Activated CD8-positive, alpha-beta T cell treated with anti-CD3 and anti-CD28 coated beads, Interleukin-2, amount 10 ng/mL, durations not matched to agents 7 days and 5 days (primary cell): ENCODE data around the gene SOX8. TPM values are rescaled to one million over a fixed set of nuclear protein-coding genes. Genes with fewer than 3 reads are reported as not detected.

Source experiments
- ATAC-seq: fragments of 150-1000 bp; cut with Tn5 transposase; one replicate; pipeline ENCODE4 v1.10.0; 2021; ENCODE audit warnings: moderate library complexity
- CTCF ChIA-PET: fragments of 350-600 bp; sonication (Branson Sonifier 250); formaldehyde crosslinking; loops from one replicate; lab custom pipeline; 2021; ENCODE audit warnings: antibody characterized with exemption; lab: Charles Lee
- POLR2A ChIA-PET: fragments of 350-600 bp; sonication (Branson Sonifier 250); formaldehyde crosslinking; loops from one replicate; lab custom pipeline; 2021; ENCODE audit warnings: antibody characterized with exemption; lab: Charles Lee
- DNase-seq: peaks from one replicate; pipeline ENCODE4 v3.0.0-alpha.2; 2020
- H3K27ac Mint-ChIP-seq: one replicate; pipeline ENCODE4 v1.8.0; 2021; ENCODE audit warnings: mild to moderate bottlenecking, mixed read lengths
- H3K27me3 Mint-ChIP-seq: one replicate; pipeline ENCODE4 v1.8.0; 2021; ENCODE audit warnings: low read depth, mixed read lengths
- H3K36me3 Mint-ChIP-seq: one replicate; pipeline ENCODE4 v1.8.0; 2021; ENCODE audit warnings: low read depth, mixed read lengths
- H3K4me1 Mint-ChIP-seq: one replicate; pipeline ENCODE4 v1.8.0; 2021; ENCODE audit warnings: low read depth, mixed read lengths
- H3K4me3 Mint-ChIP-seq: one replicate; pipeline ENCODE4 v1.8.0; 2021; ENCODE audit warnings: mild to moderate bottlenecking, mixed read lengths
- H3K9me3 Mint-ChIP-seq: one replicate; pipeline ENCODE4 v1.8.0; 2022; ENCODE audit warnings: mixed read lengths; ENCODE audit not compliant: insufficient read depth
- total RNA-seq, 2 experiments: library from RNA; stranded (reverse); gene quantifications; one replicate each; pipeline ENCODE4 v1.2.3, GENCODE V29; 2021

SOX8 gene
- total RNA-seq, 2 experiments from 2014 or later: not detected

DNA sequence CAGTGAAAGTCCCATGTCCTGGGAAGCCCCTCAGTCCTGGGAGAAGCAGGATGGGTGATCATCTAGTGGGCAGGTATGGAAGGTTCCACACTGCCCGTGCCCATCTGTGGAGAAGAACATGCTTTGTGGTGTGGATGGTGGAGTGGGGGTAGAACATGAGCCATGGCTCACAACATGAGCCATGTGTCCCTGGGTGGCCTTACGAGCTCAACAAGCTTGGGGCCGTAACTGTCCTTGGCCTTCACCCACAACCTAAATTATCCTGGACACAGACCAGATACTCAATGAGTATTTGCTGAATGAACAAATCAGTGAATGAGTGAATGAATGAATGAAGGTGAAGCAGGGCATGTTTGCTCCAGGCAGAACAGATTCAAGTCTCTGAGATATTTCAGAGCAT lies 13.5 kb downstream of the SOX8 start:
- H3K4me3 Mint-ChIP-seq: no peak overlapping the region
- no peak for DNase-seq
- ChIA-PET CTCF (no interaction called here), POLR2A (interaction anchor here (2.2 kb wide), 1 partner anchor 14 kb away, joined by 5 read pairs; the partner anchor contains the start of gene SOX8)
- peaks cover 25% of the 10 kb centered on the region for H3K4me1 Mint-ChIP-seq
- H3K36me3 Mint-ChIP-seq: peaks cover 5% of the 10 kb centered on the region
- H3K27ac Mint-ChIP-seq: peak overlapping the region; percentile 14
- no peak for ATAC-seq
- H3K9me3 Mint-ChIP-seq: peaks cover 8% of the 10 kb centered on the region
- H3K27me3 Mint-ChIP-seq: peaks cover 22% of the 10 kb centered on the region

DNA sequence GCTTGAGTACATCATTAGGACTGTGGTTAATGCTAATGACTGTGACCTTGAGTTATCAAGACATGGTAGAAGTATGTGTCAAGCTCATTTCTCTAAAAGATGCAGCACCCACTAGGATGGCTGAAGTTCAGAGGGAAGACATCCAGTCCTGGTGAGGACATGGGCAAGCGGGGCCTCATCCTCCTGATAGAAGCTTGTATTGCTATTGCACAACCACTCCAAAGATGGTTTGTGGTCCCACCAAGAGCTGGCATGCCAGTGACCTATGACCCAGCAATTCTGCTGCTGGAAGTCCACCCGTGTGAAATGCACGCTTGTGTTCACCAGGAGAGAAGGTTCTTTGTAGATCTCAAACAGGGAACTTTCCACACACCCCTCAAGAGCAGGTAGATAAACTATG lies 14.2 kb downstream of the SOX8 start:
- POLR2A ChIA-PET: interaction anchor here (0.6 to 2.2 kb wide), 2 partner anchors 8 to 14 kb away, joined by 3 to 5 read pairs; partner anchors contain the start of gene SOX8

GRCh38 chr16:996681-997080 lies 15.1 kb downstream of the SOX8 start:
- Mint-ChIP-seq H3K27me3 (peaks cover 27% of the 10 kb centered on the region), H3K27ac (peak overlapping the region; percentile 33), H3K4me1 (peaks cover 26% of the 10 kb centered on the region), H3K9me3 (peaks cover 8% of the 10 kb centered on the region), H3K4me3 (no peak overlapping the region), H3K36me3 (peaks cover 5% of the 10 kb centered on the region)
- POLR2A ChIA-PET: interaction anchor here (2.2 kb wide), 1 partner anchor 15 kb away, joined by 5 read pairs; the partner anchor contains the start of gene SOX8
- CTCF ChIA-PET: no interaction called here
- no peak for ATAC-seq
- DNase-seq: no peak

More for the DNA sequence above, 14.2 kb downstream of the SOX8 start:
- CTCF ChIA-PET: no interaction called here
- ATAC-seq (no peak), DNase-seq (no peak)
- Mint-ChIP-seq H3K27me3 (peaks cover 22% of the 10 kb centered on the region), H3K27ac (no peak overlapping the region), H3K9me3 (peaks cover 8% of the 10 kb centered on the region), H3K36me3 (peaks cover 5% of the 10 kb centered on the region), H3K4me3 (no peak overlapping the region), H3K4me1 (peaks cover 25% of the 10 kb centered on the region)

DNA sequence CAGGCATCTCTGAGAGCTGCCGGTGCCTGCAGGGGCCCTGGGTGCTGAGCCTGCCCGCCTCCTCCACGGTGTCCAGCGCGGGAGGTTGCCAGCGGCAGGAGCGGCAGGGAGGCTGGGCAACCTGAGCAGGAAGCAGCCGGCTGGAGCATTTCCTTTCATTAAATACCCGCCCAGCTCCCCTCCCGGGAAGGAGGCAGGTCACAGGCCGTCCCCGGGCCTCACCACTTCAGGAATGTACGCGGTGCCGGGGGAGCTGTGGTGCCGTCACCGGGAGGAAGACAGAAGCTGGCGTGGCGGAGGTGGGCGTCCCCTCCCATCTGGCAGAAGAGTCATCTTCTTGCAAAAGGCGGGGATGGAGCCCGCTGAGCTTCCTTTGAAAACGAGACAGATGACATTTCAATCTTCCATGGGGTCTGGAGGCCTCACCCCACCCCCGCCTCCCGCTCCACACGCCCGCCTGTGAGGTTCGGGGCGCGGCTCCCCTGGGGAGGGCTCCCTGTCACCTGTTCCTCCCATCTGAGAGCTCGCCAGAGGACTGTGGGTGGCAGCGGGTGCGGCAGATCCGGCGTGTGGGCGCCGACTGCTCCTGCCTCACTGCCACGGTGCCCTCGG lies 16.0 kb downstream of the SOX8 start:
- CTCF ChIA-PET: no interaction called here
- peak; percentile 51 for DNase-seq

DNA sequence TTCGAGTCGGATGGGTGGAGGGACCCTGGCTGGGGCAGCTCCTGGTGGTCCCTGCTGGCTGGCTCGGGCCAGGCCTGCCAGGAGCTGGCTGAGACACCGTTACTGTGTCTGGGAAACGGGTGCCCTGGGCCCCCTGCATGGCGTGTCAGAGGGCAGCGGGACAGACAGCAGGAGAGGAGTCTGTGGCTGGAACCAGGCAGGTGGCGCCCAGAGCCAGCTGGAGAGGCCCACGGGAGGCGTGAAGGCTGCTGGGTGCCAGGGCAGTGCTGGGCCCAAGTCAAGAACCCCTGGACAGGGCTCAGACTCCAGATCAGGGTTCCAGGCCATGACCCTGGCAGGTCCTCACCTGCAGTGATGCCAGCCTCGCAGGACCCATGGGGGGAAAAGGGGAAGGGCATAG lies 16.6 kb downstream of the SOX8 start:
- peaks cover 33% of the 10 kb centered on the region for H3K4me1 Mint-ChIP-seq
- no peak overlapping the region for H3K27ac Mint-ChIP-seq
- H3K36me3 Mint-ChIP-seq: peaks cover 5% of the 10 kb centered on the region
- ChIA-PET POLR2A (interaction anchor here (0.7 kb wide), 1 partner anchor 8 kb away, joined by 3 read pairs; no protein-coding TSS in a partner anchor), CTCF (no interaction called here)
- no peak overlapping the region for H3K4me3 Mint-ChIP-seq
- H3K9me3 Mint-ChIP-seq: peaks cover 8% of the 10 kb centered on the region
- DNase-seq: no peak
- ATAC-seq: no peak
- peaks cover 27% of the 10 kb centered on the region for H3K27me3 Mint-ChIP-seq

More for the DNA sequence above, 16.0 kb downstream of the SOX8 start:
- peaks cover 27% of the 10 kb centered on the region for H3K27me3 Mint-ChIP-seq
- H3K4me3 Mint-ChIP-seq: peak overlapping the region; percentile 25
- peak; percentile 69 for ATAC-seq
- peaks cover 8% of the 10 kb centered on the region for H3K9me3 Mint-ChIP-seq
- peaks cover 5% of the 10 kb centered on the region for H3K36me3 Mint-ChIP-seq
- no peak overlapping the region for H3K27ac Mint-ChIP-seq
- POLR2A ChIA-PET: interaction anchor here (0.7 to 2.2 kb wide), 2 partner anchors 9 to 16 kb away, joined by 3 to 5 read pairs; partner anchors contain the start of gene SOX8
- peaks cover 28% of the 10 kb centered on the region for H3K4me1 Mint-ChIP-seq

DNA sequence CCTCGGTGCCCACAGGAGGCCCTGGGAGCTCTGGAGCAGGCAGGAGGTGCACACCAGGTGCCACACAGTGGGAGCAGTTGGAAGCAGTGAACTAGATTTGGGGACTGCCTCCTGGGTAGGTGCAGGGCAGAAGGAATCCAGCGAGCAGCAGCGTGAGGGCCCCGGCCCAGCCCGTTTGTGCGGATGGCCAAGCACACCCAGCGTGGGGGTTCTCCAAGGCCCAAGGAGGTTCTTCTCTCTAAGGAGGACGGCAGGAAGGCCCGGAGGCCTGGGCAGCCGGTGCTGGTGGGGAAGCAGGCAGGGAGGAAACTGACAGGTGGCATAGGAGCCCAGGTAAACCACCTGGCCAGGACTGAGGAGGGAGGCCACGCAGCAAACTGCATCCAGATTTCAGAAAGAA lies 17.0 kb downstream of the SOX8 start:
- Mint-ChIP-seq H3K36me3 (peaks cover 5% of the 10 kb centered on the region), H3K27ac (no peak overlapping the region), H3K27me3 (peaks cover 27% of the 10 kb centered on the region), H3K4me3 (no peak overlapping the region), H3K4me1 (peaks cover 36% of the 10 kb centered on the region), H3K9me3 (peaks cover 8% of the 10 kb centered on the region)
- DNase-seq: no peak
- POLR2A ChIA-PET: no interaction called here
- no peak for ATAC-seq
- CTCF ChIA-PET: no interaction called here

DNA sequence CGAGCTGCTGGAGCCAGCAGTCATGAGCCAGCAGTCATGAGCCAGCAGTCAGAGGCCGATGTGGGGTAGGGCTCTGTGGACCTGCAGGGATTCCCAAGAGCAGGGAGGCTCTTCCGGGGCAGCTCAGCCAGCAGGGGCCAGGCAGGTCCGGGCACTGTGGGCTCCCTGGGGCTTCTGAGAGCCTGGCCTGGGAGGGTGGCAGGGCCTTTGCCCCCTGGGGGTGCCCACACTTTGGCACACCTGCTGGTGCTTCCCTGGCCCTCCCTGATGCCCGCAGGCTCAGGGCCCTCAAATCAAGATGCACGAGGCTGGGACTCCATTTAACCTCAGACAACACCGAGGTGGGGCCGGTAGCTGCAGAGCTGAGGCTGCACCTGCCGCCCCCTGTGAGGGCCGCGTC lies 18.1 kb downstream of the SOX8 start:
- CTCF ChIA-PET: no interaction called here
- H3K4me3 Mint-ChIP-seq: no peak overlapping the region
- POLR2A ChIA-PET: interaction anchor here (0.5 kb wide), 1 partner anchor 278 kb away, joined by 3 read pairs; no protein-coding TSS in a partner anchor
- H3K27me3 Mint-ChIP-seq: peaks cover 27% of the 10 kb centered on the region
- ATAC-seq (no peak), DNase-seq (no peak)
- peaks cover 5% of the 10 kb centered on the region for H3K36me3 Mint-ChIP-seq
- H3K27ac Mint-ChIP-seq: no peak overlapping the region
- H3K9me3 Mint-ChIP-seq: peaks cover 8% of the 10 kb centered on the region
- H3K4me1 Mint-ChIP-seq: peaks cover 46% of the 10 kb centered on the region

DNA sequence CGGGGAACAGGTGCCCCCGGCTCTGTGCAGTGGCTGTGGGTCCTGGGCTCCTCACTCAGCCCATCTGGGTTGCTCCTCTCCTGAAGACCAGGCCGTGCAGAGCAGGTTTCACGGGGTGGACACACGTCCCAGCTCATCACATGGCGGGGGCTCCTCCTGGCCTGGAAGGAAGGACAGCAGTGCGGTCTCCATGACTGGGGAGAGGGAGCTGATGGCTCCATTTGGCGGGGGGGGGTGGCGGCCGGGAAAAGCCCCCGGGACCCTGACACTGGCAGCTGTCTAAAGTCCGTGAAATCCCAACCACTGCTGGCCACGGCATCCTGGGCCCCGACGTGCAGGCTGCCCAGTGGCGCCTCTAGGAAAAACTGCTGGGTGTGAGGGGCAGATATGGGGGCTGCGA lies 19.0 kb downstream of the SOX8 start:
- no peak for ATAC-seq
- DNase-seq: no peak
- POLR2A ChIA-PET: no interaction called here
- CTCF ChIA-PET: no interaction called here
- Mint-ChIP-seq H3K36me3 (no peaks in the 10 kb centered on the region), H3K9me3 (no peaks in the 10 kb centered on the region), H3K4me3 (no peak overlapping the region), H3K4me1 (peaks cover 48% of the 10 kb centered on the region), H3K27me3 (peaks cover 21% of the 10 kb centered on the region), H3K27ac (no peak overlapping the region)

DNA sequence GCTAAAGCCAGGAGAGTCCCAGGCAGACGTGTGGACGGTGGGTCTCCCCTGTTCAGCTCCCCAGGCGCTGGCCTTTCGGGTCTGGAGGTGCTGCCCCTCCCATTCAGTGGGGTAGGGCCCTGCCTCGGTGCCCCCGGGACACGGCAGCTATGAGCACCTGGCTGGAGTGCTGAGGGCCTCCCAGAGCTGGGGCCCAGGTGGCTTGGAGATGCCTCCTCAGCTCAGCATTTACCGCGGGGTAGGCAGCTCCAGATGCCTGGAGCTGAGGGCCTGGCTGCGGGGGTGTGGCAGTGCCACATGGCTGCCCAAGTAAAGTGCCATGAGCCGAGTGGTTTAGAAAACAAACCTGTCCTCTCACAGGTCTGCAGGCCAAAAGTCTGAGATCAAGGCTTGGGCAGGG lies 19.5 kb downstream of the SOX8 start:
- DNase-seq (no peak), ATAC-seq (no peak)
- H3K4me3 Mint-ChIP-seq: no peak overlapping the region
- peaks cover 16% of the 10 kb centered on the region for H3K27me3 Mint-ChIP-seq
- H3K9me3 Mint-ChIP-seq: no peaks in the 10 kb centered on the region
- H3K4me1 Mint-ChIP-seq: peaks cover 48% of the 10 kb centered on the region
- no peak overlapping the region for H3K27ac Mint-ChIP-seq
- H3K36me3 Mint-ChIP-seq: no peaks in the 10 kb centered on the region
- ChIA-PET CTCF (no interaction called here), POLR2A (no interaction called here)

DNA sequence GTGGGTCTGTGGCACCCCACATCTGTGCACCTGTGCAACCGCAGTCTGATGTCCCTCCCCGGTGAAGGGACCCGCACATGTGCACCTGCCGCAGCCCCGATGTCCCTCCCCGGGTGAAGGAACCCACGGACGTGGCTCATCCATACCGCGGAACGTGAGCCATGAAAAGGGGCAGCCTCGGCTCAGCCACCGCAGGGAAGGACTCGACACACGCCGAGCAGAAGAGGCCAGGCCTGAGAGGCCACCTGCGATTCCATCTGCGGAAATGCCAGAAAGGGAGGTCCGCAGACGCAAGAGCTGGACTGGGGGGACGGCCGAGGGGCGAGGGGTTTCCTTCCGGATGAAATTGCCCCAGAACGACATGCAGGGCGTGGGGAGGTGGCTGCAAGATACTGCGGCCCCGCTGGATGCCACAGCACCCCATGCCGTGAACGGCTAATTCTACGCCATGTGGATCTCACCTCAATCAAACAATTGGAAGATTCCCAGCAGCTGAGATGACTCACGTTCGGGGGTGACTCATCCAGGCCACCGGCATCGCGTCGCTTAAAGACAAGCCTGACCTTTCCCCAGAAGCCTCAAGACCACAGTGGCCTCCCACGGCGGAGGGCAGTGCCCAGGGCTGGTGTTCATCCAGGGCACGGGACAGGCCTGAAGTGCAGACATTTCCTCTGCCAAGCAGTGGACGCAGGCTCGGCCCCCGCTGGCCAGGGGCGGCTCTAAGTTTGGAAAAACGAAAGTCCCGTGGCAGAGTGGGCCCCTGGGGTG lies 21.0 kb downstream of the SOX8 start:
- Mint-ChIP-seq H3K4me1 (peaks cover 36% of the 10 kb centered on the region), H3K27ac (peak overlapping the region; percentile 34), H3K27me3 (peaks cover 9% of the 10 kb centered on the region), H3K36me3 (no peaks in the 10 kb centered on the region), H3K9me3 (no peaks in the 10 kb centered on the region), H3K4me3 (no peak overlapping the region)
- CTCF ChIA-PET: no interaction called here
- DNase-seq: peak; percentile 49
- POLR2A ChIA-PET: no interaction called here
- ATAC-seq: peak; percentile 11

- Mint-ChIP-seq H3K27ac (peak overlapping the region; percentile 52), H3K27me3 (peaks cover 10% of the 10 kb centered on the region), H3K4me3 (peak overlapping the region; percentile 56), H3K36me3 (no peaks in the 10 kb centered on the region), H3K9me3 (no peaks in the 10 kb centered on the region), H3K4me1 (peaks cover 26% of the 10 kb centered on the region)
- peak; percentile 68 for ATAC-seq
- ChIA-PET CTCF (no interaction called here), POLR2A (interaction anchor here (0.6 kb wide), 1 partner anchor 8 kb away, joined by 3 read pairs; no protein-coding TSS in a partner anchor)
- peak; percentile 66 for DNase-seq
These were observed 22.1 kb downstream of the SOX8 start for GRCh38 chr16:1003391-1004347.
